ENCODE measurements around the gene SP110.

Gene SP110

DNA sequence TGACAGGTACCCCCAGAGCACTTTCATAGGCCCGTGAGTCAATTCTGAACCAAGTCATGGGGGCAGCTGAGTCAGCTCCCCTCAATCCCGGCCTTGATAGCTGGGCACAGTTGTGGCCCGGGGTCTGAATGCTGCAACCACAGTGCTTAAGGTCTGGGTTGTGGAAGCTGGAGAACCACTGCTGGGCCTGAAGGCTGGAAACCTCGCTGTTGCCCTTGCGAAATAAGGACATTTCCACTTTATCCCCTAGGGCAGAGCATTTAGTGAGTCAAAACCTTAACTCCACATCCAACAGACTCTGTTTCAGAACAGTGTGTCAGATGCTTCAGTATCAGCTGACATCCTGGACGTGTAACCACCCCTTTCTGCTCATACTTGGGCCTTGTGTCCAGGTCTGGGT is 58.6 kb downstream of the SP110 start:
- TF ChIP-seq, protein P1, sequence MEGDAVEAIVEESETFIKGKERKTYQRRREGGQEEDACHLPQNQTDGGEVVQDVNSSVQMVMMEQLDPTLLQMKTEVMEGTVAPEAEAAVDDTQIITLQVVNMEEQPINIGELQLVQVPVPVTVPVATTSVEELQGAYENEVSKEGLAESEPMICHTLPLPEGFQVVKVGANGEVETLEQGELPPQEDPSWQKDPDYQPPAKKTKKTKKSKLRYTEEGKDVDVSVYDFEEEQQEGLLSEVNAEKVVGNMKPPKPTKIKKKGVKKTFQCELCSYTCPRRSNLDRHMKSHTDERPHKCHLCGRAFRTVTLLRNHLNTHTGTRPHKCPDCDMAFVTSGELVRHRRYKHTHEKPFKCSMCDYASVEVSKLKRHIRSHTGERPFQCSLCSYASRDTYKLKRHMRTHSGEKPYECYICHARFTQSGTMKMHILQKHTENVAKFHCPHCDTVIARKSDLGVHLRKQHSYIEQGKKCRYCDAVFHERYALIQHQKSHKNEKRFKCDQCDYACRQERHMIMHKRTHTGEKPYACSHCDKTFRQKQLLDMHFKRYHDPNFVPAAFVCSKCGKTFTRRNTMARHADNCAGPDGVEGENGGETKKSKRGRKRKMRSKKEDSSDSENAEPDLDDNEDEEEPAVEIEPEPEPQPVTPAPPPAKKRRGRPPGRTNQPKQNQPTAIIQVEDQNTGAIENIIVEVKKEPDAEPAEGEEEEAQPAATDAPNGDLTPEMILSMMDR (IDR thresholded peaks at IDR 0.05; ENCODE audit: insufficient read depth, low read depth, low read length, missing control alignments): no peak
- H3K4me3 ChIP-seq (ENCODE audit: low read length): no peak overlapping the region
- peak; percentile 85 for DNase-seq (ENCODE audit: low read depth)

DNA sequence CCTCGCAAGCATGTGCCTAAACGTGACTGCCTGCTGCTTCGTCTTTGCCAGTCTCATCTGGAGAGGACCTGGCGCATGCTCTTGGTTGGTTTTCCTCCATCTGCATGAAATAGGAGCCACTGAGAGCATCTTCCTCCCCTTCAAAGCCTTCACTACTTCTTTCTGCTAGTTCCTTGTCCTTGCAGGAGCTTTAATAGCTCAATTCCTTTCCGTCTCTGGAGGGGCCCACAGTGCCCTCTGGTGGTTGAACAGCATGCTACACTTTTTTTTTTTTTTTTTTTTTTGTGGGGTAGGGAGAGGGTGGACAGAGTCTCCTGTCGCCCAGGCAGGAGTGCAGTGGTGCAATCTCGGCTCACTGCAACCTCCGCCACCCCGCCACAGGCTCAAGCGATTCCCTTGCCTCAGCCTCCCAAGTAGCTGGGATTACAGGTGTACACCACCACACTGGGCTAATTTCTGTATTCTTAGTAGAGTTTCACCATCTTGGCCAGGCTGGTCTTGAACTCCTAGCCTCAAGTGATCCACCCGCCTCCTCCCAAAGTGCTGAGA is 59.6 kb downstream of the SP110 start:
- TF ChIP-seq, protein P1 (IDR thresholded peaks at IDR 0.05; ENCODE audit: insufficient read depth, low read depth, low read length, missing control alignments): peak; percentile 69
- DNase-seq (ENCODE audit: low read depth): peak; percentile 50
- H3K4me3 ChIP-seq (ENCODE audit: low read length): no peak overlapping the region

DNA sequence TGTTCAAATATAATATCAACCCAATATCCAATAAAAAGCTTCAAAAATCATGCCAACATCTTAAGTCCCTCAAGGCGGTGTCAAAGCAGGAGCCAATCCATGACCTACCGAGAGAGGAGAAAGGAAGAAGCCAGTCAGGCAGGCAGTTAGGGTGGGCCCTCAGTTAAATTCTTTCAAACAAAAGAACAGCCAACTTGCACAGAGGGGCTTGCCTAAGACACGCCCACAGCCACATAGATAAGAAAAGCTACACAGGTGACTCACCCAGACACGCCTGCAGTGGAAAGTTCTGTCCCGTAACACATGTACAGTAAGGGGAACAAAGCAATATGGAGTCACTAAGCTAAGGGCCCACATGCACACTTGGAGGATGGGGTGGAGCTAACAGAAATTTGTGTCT is 61.3 kb downstream of the SP110 start:
- DNase-seq (ENCODE audit: low read depth): no peak
- TF ChIP-seq, protein P1 (IDR thresholded peaks at IDR 0.05; ENCODE audit: insufficient read depth, low read depth, low read length, missing control alignments): no peak
- no peak overlapping the region for H3K4me3 ChIP-seq (ENCODE audit: low read length)

DNA sequence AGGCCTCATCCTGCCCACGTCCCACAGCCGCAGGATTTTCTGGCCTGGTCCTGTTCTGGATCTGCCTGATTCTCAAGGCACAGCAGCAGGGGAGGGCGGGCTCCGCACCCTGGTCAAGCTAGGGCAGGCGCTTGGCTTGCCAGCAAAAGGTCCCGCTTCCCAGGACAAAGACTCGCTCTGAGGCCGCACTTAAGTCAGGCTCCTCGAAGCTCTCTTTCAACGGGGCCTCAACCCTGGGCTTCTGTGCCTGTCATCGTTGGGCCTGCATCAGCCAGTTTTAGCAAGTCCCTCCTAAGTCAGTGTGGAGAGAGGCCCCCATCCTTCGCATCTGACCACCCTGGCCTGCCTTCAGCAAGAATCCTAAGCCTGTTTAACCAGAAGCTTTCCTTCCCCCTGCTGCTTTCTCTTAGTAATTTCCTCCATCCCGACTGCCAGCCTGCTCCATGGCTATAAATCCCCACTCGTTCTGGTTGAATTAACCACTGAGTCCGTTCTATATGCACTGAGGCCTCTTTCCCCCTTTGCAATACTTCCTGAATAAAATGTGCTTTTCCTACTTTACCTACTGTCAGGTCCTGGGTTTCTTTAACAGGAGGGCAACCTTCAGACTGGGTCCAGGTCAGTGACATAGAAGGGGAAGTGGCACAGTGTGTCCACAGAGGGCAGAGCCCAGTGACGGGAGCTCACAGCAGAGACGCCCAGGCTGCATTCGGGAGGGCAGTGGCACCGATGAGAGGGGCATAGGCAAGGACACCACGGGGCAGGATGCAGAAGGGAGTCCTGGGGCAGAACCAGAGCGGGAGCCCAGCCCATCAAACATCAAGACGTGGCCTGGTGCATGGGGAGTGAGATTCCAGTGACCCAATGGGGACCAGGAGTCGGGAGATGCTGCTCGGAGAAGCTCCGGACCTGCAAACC is 62.7 kb downstream of the SP110 start:
- H3K4me3 ChIP-seq (ENCODE audit: low read length): no peak overlapping the region
- DNase-seq (ENCODE audit: low read depth): no peak
- TF ChIP-seq, protein P1 (IDR thresholded peaks at IDR 0.05; ENCODE audit: insufficient read depth, low read depth, low read length, missing control alignments): no peak

DNA sequence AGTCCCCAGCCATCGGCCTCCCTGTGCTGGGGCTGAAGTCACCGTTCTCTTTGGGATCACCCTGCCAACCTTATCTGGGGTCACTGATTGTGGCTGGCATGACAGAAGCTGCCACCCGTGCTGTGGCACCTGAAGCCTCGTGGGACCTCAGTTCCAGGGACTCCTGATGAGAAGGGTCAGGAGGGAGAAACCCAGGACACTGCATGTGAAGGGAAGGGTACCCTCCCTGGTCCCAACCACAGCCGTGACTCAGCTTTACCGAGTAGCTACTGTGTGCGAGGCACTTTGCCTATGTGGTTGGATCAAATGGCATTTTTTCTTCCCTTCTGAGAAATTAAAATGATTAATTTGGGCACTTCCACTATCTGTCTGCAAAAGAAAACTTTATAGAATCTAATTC is 64.4 kb downstream of the SP110 start:
- TF ChIP-seq, protein P1 (IDR thresholded peaks at IDR 0.05; ENCODE audit: insufficient read depth, low read depth, low read length, missing control alignments): no peak
- H3K4me3 ChIP-seq (ENCODE audit: low read length): no peak overlapping the region
- no peak for DNase-seq (ENCODE audit: low read depth)

DNA sequence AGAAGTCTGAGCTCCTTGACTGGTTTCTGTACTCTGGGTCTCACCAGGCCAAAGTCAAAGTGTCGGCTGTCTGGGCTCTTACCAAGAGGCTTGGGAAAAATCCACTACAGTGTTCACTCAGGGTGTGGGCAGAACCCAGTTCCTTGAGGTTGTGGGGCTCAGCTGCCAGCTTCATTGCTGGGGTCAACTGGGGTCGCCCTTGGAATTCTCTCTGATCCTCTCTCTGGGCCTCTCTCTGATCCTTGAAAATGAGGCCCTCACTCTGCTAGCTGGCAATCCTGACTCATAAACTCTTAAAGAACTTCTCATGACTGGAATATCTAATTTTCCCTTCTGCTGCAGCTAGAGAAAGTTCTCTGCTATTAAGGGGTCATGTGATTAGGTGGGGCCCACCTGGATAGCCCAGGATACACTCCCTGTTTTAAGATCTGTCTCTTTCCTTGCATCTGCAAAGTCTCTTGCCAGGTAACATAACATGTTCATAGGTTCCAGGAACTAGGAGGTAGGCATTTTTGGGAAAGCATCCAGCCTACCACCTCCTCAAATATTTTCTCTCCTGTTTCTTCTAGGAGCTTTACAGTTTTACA is 66.3 kb downstream of the SP110 start:
- no peak overlapping the region for H3K4me3 ChIP-seq (ENCODE audit: low read length)
- TF ChIP-seq, protein P1 (IDR thresholded peaks at IDR 0.05; ENCODE audit: insufficient read depth, low read depth, low read length, missing control alignments): no peak
- no peak for DNase-seq (ENCODE audit: low read depth)
